GM06990 (cell line): ENCODE data around the gene SPTBN4.
"Not testable (repeated sequence)": the region's sequence is repeated elsewhere in the genome, so short reads cannot be mapped to it uniquely, and the experiment has no call there.

Source experiments
- DNase-seq: peaks from one replicate; pipeline ENCODE4 v3.0.0-alpha.2; 2011; ENCODE audit not compliant: insufficient read length; ENCODE audit errors: extremely low read depth
- H3K27me3 ChIP-seq: replicated peaks from 2 replicates; pipeline ENCODE4 v1.6.0; 2011; ENCODE audit warnings: low read length; ENCODE audit not compliant: control insufficient read depth, insufficient read depth
- H3K36me3 ChIP-seq: 2 replicates; pipeline ENCODE4 v1.5.1; 2011; ENCODE audit warnings: low read length; ENCODE audit not compliant: control insufficient read depth, insufficient read depth
- H3K4me3 ChIP-seq: replicated peaks from 2 replicates; pipeline ENCODE4 v1.5.1; 2011; ENCODE audit warnings: low read depth, mild to moderate bottlenecking, control low read depth, low read length
- CTCF ChIP-seq: IDR thresholded peaks from 2 replicates; pipeline ENCODE4 v1.5.1; 2011; ENCODE audit warnings: low read length, control low read depth, mild to moderate bottlenecking, inconsistent platforms; ENCODE audit not compliant: insufficient read depth, poor library complexity, severe bottlenecking

The SPTBN4 gene

GRCh38 chr19:40450664-40451063 is 16.1 kb upstream of the SPTBN4 start:
- DNase-seq = no peak
- no peaks in the 10 kb centered on the region for H3K36me3 ChIP-seq
- no peak for TF ChIP-seq CTCF
- no peaks in the 10 kb centered on the region for H3K27me3 ChIP-seq
- H3K4me3 ChIP-seq = no peak overlapping the region

- Histone ChIP-seq H3K27me3 (no peaks in the 10 kb centered on the region), H3K4me3 (no peak overlapping the region), H3K36me3 (no peaks in the 10 kb centered on the region)
- no peak for TF ChIP-seq CTCF
- no peak for DNase-seq
Observed at GRCh38 chr19:40452016-40452415, 14.8 kb upstream of the SPTBN4 start.

GRCh38 chr19:40453151-40453735 is 13.6 kb upstream of the SPTBN4 start:
- Histone ChIP-seq H3K27me3 (no peaks in the 10 kb centered on the region), H3K36me3 (no peaks in the 10 kb centered on the region), H3K4me3 (no peak overlapping the region)
- no peak for TF ChIP-seq CTCF
- no peak for DNase-seq

- H3K27me3 ChIP-seq, H3K4me3 ChIP-seq, H3K36me3 ChIP-seq, DNase-seq: not testable (repeated sequence)
Observed at GRCh38 chr19:40453943-40454342, 12.9 kb upstream of the SPTBN4 start.

- no peaks in the 10 kb centered on the region for H3K27me3 ChIP-seq
- H3K36me3 ChIP-seq = no peaks in the 10 kb centered on the region
- H3K4me3 ChIP-seq = no peak overlapping the region
- no peak for TF ChIP-seq CTCF
- no peak for DNase-seq
Observed at GRCh38 chr19:40457048-40457447, 9.8 kb upstream of the SPTBN4 start.

- DNase-seq = no peak
- no peak for TF ChIP-seq CTCF
- Histone ChIP-seq H3K36me3 (no peaks in the 10 kb centered on the region), H3K27me3 (no peaks in the 10 kb centered on the region), H3K4me3 (no peak overlapping the region)
Observed at GRCh38 chr19:40457953-40458596, 8.7 kb upstream of the SPTBN4 start.
